ENCODE data around the gene TEAD4.

TEAD4 gene

DNA sequence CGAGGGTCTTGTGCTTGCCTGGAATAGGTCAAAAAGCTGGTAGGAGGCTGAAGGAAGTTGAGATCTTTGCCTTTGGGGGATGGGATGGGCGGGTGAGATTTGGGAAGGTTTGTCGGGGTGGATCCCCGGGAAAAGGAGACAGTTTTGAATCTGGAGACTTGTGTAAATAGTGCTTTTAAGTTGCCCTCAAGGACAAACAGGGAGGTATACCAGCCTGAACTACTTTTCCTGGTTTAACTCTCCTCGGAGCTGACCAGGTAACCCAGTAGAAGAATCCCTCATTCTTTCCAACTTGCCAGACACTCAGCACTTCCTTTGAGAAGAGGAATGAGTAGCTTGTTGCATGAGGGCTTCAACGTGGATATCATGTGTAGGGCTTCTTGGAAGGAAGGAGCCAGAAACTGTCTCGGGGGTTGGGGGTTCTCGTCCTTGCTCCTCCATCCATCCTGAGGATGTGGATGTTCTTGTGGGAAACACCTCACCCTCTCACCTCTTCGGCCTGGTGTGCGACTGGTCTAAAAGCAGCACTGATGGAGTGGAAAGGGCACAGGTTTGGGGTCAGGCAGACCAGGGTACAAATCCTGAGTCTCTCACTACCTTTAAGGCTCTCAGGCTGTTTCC lies 1.9 kb downstream of the TEAD4 start:
- DNase-seq (ENCODE audit: low read depth), result no peak

DNA sequence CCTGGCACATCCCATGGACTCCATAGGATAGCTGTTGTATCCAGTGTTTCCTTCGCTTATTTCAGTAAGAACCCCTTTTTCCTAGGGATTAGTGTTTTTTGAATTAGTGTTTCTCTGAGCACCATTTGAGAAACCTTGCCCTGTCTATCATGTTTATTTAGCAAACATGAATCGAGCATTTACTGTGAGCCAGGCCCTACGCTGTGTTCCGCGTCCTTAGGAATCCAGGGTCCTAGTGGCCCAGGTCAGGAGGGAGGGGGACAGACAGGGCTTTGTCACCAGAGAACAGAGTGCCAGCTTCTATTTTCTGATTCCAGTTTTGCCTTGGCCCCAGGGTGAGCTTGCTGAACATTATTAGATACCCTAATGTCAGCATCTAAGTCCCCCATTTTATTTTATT lies 2.5 kb downstream of the TEAD4 start:
- DNase-seq (ENCODE audit: low read depth), result no peak

GRCh38 chr12:2963154-2963759 lies 4.1 kb downstream of the TEAD4 start:
- DNase-seq (ENCODE audit: low read depth), result no peak

DNA sequence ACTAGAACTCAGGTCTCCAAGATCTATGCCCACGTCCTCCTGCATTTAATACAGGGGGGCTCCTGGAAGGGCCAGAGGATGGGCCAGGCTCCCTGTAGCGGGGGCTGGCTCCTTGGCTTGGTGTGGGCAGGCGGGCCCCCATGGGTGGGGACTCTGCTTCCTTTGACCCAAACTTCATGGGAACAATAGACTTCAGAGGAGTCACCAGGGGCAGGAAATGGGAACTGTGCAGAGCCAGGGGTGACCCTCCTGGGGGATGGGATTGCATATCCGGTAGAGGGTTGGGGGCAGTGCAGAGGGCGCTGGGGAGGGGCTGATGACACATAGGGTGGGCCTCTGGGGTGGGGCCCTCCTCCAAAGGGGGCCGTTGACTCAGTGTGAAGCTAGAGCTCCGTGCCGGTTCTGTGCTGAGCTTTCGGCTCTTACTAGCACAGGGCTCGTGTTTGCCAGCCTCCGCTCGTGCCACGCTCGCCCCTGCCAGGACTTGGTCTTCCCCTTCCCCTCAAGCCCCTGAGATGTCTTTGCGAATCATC lies 4.6 kb downstream of the TEAD4 start:
- DNase-seq (ENCODE audit: low read depth), result no peak

DNA sequence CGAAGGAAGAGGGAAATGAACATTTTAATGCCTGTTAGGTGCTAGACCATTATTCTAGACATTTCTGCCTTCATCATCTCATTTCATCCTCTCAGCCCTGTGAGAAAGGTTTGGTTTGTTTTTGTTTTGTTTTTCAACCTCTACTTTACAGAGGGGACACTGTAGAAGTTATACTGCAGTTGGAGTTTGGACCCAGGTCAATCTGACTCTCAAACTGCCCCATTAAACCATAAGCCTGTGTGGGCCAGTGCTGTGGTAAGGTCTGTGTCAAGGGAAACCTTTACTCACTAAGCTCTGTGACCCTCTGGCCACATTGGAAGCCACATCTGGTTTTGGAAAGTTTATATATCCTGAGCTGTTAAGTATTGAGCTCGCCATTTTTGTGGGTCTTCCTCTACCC lies 8.5 kb downstream of the TEAD4 start:
- no peak for DNase-seq (ENCODE audit: low read depth)

DNA sequence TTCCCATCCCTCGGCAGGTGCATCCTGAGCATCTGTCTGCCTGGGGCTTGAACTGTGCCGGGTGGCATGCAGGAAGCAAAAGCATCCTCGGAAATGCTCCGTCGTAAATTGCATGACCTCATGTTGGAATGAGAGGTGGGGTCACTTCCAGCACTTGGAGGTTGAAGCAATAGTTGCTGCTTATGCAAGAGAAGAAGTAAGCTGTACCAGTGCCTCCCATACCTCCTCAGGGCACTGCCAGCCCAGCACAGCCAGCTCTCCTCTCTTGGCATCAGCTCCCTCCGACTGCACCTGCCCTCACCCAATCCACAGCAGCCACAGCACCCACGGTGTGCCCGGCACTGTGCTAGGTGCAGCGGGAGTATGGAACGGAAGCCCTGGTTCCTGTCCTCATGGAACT lies 11.5 kb downstream of the TEAD4 start:
- no peak for DNase-seq (ENCODE audit: low read depth)

- DNase-seq (ENCODE audit: low read depth), result no peak
Measured at GRCh38 chr12:2973566-2973965, 14.4 kb downstream of the TEAD4 start.

- DNase-seq (ENCODE audit: low read depth), result no peak
Measured at GRCh38 chr12:2974560-2974971, 15.4 kb downstream of the TEAD4 start.

- no peak for DNase-seq (ENCODE audit: low read depth)
Measured at GRCh38 chr12:2976581-2976996, 17.4 kb downstream of the TEAD4 start.

DNA sequence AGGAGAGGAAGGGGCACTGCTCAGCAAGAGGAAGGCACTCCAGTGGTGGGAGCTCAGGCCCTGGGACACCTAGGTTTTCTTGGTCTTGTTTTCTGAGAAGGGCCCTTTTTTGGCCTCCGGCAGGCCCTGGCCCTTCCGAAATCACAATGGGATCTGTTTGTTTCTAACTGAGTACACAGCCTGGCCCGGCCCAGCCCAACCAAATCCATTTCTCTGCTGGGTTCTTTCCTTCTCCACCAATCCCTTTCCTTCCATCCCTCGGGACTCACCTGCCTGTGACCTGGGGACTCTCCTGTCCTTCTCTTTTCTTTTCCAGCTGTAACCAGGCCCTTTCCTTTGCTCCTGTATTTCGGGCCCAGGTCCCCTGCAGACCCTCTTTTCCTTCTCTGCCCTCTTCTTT lies 18.6 kb downstream of the TEAD4 start:
- DNase-seq (ENCODE audit: low read depth), result no peak

- DNase-seq (ENCODE audit: low read depth), result no peak
Measured at GRCh38 chr12:2979806-2980205, 20.6 kb downstream of the TEAD4 start.

- DNase-seq (ENCODE audit: low read depth), result no peak
Measured at GRCh38 chr12:2980630-2981029, 21.4 kb downstream of the TEAD4 start.

DNA sequence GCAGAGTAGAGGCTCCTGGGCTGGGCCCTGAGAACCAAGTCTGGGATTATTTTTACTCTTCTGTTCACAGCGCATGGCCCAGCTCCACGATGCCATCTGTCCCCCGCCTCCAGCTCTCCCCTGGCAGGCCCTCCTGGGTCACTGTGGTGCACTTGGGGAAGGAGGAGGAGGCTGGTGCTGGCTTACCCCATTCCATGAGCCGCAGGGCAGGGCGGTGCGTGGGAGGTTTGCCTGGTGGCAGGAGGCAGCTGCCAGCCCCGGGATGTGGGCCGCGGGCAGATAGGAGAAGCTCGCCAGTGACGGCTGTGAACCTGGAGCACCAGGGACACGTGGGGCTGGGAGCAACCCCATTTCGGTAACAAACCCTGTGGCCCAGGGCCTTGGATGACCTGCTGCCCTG lies 23.2 kb downstream of the TEAD4 start:
- DNase-seq (ENCODE audit: low read depth), result no peak

DNA sequence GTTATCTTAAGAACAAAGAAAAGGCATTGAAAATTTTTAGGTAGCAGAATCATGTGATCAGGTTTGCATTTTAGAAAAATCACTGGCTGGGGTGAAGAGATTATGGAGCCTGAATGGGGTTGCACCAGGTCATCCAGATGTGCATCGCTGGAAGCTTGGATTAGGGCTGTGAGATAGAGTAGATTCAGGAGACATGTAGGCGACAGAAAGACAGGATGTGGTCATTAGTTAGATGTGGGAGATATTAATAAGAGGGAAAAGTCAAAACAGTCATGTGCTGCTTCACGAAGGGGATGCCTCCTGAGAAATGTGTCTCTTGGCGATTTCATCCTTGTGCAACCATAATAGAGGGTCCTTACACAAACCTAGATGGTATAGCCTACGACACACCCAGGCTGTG lies 25.1 kb downstream of the TEAD4 start:
- DNase-seq (ENCODE audit: low read depth), result no peak

DNA sequence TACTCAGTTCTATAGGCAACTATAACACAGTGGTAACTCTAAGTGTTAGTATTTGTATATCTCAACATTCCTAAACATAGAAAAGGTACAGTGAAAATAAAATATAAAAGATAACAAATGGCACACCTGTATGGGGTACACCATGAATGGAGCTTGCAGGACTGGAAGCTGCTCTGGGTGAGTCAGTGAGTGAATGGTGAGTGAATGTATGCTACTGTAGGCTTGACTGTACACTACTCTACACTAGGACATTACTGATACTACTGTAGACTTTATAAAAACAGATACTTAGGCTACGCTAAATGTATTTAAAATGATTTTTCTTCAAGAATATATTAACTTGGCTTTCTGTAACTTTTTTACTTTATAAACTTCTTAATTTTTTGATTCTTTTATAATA lies 25.5 kb downstream of the TEAD4 start:
- DNase-seq (ENCODE audit: low read depth), result no peak

GRCh38 chr12:2986876-2987275 lies 27.7 kb downstream of the TEAD4 start:
- DNase-seq (ENCODE audit: low read depth), result no peak

- no peak for DNase-seq (ENCODE audit: low read depth)
Measured at GRCh38 chr12:2988494-2988893, 29.3 kb downstream of the TEAD4 start.

DNA sequence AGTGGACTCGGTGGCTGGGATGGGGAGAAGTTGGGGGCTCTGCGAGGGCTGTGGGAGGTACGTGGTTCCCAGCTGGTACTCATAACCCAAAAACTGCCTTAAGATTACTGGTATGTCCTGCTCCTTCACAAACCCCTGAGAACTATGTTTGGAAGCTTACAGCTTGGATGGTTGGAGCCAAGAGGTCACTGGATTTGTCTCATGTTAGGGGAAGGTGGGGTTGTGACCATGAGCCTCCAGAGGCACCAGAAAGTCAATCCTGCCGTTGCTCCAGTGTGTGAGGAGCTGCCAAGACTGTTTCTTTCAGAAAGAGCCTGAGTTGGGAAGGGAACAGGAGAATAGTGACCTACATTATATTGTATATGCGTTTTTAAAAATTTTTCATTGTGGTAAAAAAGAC lies 33.5 kb downstream of the TEAD4 start:
- no peak for DNase-seq (ENCODE audit: low read depth)

DNA sequence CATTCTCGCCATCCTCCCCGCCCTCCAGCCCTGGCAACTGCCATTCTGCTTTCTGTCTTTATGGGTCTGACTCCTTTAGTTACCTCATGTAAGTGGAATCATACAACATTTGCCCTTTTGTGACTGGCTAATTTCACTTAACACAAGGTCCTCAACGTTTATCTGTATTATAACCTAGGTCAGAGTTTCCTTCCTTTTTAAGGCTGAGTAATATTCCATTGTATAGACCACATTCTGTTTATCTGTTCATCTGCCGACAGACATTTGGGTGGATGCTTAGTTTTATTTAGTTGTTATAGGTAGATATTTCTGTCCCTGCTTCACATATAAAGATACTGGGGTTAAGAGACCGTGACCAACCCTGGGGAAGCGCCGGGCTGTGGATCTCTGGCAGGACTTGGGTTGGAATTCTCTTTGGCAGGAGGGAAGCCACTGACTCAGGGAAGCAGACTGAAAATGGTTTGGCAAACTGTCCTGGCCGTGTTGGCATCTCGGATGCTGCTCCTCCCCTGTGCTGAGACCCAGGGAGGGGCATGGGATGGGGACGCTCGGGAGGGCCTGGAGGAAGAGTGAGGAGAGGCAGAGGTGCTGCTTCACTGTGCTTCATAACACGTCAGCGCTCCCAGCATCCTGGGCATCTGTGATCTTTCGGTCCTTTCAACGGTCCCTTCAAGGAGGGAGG lies 38.9 kb downstream of the TEAD4 start:
- no peak for DNase-seq (ENCODE audit: low read depth)

DNA sequence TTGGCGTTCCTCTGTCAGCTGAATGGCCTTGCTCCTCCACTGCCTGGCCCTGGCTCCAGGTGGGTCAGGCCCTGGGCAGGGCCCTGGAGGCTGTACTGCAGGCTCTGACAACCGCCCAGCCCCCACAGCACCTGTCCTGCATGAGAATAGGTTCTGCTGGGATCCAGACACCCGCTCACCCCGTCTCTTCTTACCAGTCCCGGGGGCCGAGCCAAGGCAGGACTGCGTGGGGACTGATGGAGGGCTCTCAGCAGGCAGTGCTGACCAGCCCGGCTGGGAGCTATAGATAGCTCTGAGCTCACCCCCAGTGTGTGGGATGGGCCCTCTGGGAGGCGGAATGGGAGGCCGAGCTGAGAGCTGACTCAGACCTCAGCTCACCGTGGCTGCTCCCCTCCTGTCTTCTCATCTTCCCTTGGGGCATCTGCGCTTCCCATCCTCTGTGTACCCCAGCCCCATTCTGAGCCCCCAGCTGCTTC lies 39.6 kb downstream of the TEAD4 start:
- DNase-seq (ENCODE audit: low read depth), result no peak

DNA sequence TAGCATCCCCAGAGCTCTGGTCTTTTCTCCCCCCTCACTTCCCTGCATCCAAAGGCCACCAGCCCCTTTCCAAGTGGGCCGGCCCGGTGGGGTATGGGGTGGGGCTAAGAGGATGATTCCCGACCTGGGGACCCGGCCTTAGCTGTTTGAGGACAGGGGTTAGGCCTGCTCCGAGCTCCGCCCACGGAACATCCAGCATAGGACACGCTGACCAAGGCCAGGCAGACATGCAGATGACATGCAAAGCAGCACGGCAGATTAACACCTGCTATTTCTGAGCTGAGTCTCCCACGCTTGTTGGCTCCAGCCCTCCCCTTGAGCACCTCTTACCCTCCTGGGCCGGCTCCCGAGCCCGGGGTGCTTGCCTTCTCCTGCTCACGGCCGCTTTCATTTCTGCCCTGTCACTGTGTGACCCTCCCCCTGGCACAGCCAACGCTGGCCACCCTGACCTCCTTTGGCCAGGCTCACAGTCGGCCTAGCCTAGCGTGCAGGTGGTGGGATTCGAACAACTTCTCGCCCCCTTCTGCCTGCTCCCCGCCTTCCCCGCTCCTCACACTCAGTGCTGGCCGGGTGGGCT lies 40.2 kb downstream of the TEAD4 start:
- no peak for DNase-seq (ENCODE audit: low read depth)

- no peak for DNase-seq (ENCODE audit: low read depth)
Measured at GRCh38 chr12:3000548-3001275, 41.5 kb downstream of the TEAD4 start.
